Measurements from ENCODE around the gene DMC1.

DMC1 gene

GRCh38 chr22:38566726-38567504, 3.1 kb downstream of the DMC1 start:
- no peak for DNase-seq (ENCODE audit: low spot score)

GRCh38 chr22:38565441-38565840, 4.5 kb downstream of the DMC1 start:
- no peak for DNase-seq (ENCODE audit: low spot score)

- no peak for DNase-seq (ENCODE audit: low spot score)
Measured at GRCh38 chr22:38564669-38565068, 5.3 kb downstream of the DMC1 start.

DNA sequence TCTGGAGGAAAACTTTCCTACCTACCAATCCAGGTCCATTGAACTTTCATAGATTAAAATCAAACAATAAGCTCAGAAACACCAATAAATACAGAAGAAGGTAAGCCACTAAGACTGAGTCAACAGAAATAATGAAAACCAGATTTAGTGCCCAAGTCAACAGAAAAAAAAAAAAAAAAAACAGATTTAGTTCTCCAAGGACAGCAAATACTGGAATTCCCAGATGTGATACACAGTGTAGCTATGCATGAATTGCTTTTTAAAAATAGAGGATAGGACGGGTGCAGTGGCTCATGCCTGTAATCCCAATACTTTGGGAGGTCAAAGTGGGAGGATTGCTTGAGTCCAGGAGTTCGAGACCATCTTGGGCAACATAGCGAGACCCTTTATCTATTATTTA, 15.7 kb downstream of the DMC1 start:
- DNase-seq (ENCODE audit: low spot score): no peak

- DNase-seq (ENCODE audit: low spot score): no peak
Measured at GRCh38 chr22:38549101-38549894, 20.7 kb downstream of the DMC1 start.

DNA sequence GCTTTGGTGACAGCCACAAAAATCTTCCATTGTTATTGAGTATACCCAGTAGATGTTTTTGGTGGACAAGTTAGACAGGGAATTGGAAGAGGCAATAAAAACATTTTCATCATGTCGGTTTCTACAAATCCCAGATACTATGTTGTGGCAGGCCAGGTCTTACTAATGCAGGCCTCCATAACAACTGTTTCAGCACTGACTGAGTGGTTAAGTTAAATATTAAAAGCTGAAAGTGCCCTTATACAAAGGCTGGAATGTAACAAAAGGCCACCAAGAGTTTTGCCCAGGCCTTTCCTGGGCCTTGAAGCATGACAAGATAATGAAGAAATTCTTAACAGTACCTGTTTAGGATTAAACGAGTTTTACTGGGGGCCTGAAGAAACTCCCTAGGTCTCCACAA, 29.3 kb downstream of the DMC1 start:
- DNase-seq (ENCODE audit: low spot score): no peak

- no peak for DNase-seq (ENCODE audit: low spot score)
Measured at GRCh38 chr22:38531251-38531938, 38.6 kb downstream of the DMC1 start.

DNA sequence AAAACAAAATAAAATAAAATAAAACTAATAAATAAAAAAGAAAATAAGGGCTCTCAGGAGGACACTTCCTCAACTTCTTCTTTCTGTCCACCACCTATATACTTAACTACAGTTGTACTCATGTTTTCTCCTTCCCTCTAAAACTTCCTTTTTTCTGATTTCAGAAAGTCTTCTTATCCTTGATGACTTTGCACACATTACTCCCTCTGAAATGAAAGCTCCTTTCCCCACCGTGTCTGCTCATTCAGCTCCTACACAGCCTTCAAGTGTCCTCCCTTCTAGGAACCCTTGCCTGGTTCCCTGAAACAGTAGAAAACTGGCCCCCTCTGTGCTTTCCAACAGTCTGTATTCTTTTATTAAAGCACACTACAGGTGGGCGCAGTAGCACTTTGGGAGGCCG, 45.6 kb downstream of the DMC1 start:
- no peak for DNase-seq (ENCODE audit: low spot score)

DNA sequence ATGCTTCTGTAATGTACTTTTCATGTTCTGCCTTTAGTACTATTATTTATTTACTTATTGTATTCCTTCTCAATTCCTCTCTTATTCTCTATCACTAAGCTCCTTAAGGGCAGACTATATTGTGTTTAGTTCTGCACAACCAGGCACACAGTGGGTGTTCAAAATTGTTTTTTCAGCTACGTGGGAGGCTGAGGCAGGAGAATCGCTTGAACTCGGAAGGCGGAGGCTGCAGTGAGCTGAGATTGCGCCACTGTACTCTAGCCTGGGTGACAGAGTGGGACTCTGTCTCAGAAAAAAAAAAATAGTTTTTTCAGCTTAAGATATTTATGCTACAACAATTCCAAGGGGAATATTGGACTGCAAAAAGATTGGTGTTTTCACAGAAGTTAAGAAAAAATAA, 46.5 kb downstream of the DMC1 start:
- DNase-seq (ENCODE audit: low spot score): no peak

GRCh38 chr22:38523029-38523428, 47.0 kb downstream of the DMC1 start:
- DNase-seq (ENCODE audit: low spot score): no peak

- DNase-seq (ENCODE audit: low spot score): no peak
Measured at GRCh38 chr22:38519453-38520250, 50.3 kb downstream of the DMC1 start.

GRCh38 chr22:38518620-38519019, 51.4 kb downstream of the DMC1 start:
- DNase-seq (ENCODE audit: low spot score): no peak

DNA sequence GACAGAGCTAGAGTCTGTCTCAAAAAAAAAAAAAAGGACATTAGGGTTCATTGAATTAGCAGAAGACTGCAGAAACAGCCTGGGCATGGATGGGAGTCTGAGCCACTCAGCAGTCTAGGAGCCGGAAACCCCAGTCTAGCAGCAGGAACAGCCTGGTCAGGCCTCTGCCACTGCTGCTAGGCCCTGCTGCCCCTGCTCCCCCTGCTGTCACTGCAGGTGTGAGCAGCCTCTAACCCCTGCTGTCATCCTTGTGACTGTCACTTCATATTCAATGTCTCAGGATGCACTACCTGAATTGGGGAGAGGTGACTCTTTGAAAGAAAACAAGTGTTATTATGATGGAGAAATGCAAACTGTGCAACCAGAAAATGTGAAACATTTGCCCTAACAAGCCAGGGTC, 56.9 kb downstream of the DMC1 start:
- DNase-seq (ENCODE audit: low spot score): peak; percentile 54

DNA sequence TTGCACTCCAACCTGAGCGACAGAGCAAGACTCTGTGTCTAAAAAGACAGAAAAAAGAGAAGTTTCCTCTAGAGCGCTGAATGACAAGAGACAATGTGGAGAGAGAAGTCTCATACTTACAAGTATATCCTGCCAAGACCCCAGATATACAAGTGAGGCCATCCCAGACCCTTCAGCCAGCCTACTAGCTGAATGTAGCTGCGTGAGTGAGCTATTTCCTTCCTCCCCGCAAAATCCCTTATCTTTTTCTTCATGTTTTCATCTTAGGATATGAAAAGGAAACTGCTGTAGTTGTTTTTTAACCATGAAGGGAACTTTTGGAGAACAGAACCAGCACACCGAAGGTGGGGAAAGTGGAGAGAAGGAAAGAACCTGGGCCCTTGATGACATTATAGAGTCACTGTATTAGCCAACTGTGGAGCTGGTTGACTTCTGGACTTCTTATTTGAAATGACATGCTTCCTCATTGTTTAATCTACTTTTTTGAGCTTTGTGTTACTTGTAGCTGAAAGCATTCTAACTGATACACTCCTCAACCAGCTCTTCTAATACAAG, 59.5 kb downstream of the DMC1 start:
- DNase-seq (ENCODE audit: low spot score): no peak

- peak; percentile 93 for DNase-seq (ENCODE audit: low spot score)
Measured at GRCh38 chr22:38506118-38506962, 63.6 kb downstream of the DMC1 start, which contains the start of gene DDX17. Gene DDX17, minus strand, starts transcription at chr22:38506311.

DNA sequence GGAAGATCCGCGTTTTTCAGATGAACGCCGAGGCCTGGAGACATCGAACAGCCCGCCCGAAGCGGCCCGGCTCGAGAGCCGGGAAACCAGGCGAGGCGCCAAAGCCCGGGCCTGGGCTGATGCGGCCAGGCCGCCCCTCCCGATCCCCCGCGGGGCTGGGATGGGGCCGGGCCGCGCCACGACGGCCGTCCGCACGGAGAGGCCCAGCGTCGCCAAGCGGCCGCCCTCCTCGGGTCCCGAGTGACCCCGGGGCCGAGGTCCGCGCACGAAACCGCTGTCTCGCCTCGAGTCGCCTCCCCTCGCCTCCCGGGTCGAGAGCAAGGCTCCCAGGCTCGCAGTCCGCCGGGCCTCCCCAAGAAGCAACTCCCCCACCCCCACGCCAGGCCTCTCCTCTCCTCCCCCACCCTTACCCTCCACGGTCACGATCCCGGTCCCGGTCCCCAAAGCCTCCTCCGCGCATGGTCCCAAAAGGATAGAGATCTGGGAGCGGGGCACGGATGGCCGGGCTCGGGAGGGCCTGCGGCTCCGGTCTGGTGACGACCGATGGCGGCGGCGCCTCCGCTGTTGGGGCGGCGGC, 64.4 kb downstream of the DMC1 start:
- DNase-seq (ENCODE audit: low spot score): peak; percentile 71

DNA sequence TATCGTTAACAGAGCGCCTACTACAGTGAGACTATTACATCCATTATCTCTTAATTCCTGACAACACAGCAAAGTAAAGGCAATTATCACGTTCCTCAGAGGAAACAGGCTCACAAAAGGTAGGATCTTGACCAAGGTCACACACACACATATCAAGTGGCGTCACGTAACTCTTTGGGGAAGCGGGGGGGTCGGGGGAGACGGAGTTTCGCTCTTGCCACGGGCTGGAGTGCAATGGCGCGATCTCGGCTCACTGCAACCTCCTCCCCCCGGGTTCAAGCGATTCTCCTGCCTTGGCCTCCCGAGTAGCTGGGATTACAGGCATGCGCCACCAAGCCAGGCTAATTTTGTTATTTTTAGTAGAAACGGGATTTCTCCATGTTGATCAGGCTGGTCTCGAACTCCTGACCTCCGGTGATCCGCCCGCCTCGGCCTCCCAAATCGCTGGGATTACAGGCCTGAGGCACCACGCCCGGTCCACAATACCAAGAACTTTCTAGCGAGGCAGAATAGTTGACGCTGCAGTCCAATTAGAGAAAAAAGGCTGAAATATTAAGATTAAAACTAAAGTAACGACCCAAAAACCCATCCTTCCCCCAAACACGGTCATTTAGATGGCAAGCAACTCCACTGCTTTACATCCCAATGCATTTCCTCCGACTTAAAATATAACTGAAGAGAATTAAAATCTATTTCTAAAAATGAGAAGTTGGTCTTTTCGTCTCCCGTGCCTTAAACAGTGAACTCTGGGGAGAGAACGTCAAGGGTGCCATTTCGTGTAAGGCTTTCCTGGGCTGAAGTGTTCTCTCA, 65.0 kb downstream of the DMC1 start:
- peak; percentile 13 for DNase-seq (ENCODE audit: low spot score)

- DNase-seq (ENCODE audit: low spot score): no peak
Measured at GRCh38 chr22:38503021-38503420, 67.0 kb downstream of the DMC1 start.
